Measurements from ENCODE around the gene INO80C.
"Not testable (repeated sequence)": the region's sequence is repeated elsewhere in the genome, so short reads cannot be mapped to it uniquely, and the experiment has no call there.

The INO80C gene

DNA sequence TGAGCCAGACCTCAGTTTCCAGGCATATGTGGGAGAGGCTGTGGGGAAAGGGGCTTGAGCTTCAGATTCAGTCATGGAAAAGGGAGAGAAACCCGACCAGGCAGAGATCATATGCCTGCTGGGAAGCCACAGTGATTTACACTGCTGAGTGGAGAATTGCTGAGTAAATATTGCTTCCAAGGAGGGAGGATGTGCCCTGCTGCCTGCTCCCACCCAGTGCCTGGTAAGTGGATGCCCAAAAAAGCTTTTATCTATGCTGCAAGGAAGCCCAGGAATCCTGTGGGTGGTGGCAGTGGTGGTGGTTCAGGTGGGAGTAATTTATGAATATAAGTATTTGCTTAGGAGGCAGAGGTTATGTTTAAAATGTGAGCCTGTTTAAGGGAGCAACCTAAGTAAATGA is 39.5 kb downstream of the INO80C start:
- no peak for DNase-seq

DNA sequence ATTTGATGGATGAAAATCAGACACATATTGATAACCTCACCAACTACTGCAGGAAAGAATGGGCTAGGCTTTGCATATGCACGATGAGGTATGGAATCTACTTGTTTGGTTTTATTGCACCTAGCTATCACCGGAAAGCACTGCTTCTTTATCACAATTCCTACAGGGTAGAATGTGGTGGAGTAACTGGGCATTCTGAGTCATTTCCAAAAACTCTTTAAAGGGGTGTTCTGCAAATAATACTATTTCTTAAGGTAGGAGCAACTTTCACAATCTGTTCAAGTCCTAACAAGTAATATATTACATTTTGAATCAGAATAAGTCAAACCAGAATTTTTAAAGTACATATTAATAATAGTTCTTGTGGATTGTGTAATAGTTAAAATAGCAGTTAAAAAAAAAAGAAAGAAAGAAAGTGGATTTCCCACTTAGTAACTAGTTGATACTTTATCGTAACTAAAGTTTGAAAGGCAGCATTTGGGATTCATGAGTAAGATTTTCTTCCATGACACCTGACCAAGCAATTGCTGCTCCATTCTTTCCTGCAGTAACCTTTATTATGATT is 40.5 kb downstream of the INO80C start:
- no peak for DNase-seq

DNA sequence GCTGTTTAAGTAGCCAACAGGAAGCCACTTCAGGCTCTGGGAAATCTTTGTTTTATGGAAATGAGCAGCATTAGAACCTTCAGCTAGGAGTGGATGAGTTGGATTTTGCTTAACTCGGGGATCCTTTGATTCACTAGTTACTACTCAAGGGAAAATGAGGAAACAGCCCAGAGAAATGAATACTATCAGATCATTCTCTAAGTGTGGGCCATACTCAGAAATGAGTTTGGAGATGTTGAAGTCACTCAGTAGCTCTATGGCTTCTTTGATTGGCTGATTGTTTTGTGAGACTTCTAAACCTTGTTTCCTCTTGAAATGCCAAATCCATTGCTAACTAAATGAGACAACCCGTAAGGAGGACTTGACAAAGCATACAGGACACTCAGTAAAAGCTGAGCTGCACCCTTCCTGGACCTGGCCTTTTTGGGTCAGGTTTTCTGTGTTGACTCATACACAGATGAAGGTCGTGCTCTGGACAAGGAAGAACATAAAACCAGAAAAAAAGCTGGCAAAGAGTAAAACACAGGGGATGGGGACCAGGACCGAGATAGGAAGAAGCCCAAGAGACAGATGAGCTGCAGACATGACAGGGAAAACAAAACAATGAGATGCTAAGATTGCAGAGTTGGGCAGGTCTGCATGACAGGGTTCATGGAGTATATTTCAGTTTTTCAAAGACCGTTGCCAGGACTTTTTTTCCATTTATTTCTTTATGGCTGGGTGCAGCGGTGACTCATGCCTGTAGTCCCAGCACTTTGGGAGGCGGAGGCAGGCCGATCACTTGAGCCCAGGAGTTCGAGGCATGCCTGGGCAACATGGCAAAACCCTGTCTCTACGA is 41.6 kb downstream of the INO80C start:
- no peak for DNase-seq

DNA sequence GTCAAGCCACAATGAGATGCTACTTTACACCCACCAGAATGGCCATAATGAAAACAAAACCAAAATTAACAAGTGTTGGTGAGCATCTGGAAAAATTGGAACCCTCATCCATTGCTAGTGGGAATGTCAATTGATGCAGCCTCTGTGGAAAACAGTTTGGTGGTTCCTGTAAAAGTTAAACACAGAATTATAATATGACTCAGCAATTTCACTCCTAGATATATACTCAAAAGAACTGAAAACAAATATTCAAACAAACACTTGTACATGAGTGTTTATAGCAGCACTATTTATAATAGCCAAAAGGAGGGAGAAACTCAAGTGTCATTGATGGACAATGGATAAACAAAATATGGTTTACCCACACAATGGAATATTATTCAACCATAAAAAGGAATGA is 43.0 kb downstream of the INO80C start:
- DNase-seq, result no peak

DNA sequence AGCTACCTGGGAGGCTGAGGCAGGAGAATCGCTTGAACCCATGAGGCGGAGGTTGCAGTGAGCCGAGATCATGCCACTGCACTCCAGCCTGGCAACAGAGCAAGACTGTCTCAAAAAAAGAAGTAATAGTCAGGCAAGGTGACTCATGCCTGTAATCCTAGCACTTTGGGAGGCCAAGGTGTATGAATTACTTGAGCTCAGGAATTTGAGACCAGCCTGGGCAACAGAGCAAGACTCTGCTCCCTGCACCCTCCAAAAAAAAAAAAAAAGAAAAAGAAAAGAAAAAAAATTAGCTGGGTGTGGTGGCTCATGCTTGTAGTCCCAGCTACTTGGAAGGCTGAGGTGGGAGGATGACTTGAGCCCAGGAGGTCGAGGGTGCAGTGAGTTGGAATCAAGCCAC is 44.7 kb downstream of the INO80C start:
- DNase-seq, result not testable (repeated sequence)

DNA sequence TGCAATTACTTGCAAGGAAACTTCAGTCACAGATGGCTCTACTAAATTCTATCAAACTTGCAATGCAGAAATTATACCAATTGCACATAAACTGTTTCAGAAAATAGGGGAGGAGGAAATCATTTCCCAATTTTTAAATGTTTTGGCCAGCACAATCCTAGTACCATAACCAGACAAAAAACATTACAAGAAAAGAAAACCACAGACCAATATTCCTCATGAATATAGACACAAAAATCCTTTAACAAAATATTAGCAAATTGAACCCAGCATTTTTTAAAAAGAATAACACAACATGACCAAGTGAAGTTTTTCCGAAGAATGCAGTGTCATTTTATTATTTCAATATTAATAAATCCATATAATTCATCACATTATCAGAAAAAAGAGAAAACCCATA is 45.8 kb downstream of the INO80C start:
- no peak for DNase-seq

DNA sequence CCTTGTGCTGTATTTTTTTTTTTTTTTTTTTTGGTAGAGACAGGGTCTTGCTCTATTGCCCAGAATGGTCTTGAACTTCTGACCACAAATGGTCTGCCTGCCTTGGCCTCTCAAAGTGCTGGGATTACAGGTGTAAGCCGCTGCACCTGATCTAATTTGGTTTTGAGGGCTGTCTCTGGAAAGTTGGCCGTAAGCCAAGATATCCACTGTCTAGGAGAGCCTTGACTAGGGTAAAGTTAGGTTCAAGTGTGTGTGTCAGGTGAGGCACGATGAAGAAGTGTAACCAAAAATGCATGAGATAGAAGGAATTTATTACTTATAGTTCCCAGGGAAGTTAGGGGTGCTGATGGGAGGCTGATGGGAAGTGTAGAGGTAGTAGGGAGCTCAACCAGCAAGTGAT is 46.7 kb downstream of the INO80C start:
- no peak for DNase-seq

DNA sequence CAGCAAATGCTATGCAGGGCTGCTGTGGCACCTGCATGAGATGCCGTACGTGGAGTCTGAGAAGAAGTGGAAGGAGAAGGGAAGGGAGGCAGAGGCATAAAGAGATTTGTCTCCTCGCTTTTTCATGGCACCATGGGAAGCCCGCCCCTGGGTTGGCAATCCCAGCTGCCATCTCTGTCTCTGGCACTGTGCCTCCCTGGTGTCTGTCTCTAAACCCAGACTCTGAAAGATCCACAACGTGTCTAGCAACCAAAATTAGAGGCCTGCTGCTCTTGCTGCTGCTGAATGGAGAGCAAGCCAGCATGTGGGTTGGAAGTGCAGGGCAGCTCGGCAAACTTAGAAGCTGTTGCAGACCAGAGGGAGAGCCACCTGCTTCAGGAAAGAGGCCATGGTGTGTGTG is 53.1 kb downstream of the INO80C start:
- no peak for DNase-seq

DNA sequence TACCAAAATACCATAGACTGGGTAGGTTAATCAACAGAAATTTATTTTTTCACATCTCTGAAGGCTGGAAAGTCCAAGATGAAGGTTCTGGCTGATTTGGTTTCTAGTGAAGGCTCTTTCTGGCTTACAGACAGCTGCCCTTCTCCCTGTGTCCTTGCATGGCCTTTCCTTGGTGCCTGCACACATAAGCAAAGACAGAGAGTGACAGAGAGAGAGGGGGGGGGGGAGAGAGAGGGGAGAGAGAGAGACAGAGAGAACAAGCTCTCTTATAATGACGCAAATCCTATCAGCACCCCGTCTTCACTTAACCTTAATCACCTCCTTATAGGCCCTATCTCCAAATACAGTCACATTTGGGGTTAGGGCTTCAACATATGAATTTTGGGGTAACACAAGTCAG is 53.9 kb downstream of the INO80C start:
- DNase-seq, result no peak

DNA sequence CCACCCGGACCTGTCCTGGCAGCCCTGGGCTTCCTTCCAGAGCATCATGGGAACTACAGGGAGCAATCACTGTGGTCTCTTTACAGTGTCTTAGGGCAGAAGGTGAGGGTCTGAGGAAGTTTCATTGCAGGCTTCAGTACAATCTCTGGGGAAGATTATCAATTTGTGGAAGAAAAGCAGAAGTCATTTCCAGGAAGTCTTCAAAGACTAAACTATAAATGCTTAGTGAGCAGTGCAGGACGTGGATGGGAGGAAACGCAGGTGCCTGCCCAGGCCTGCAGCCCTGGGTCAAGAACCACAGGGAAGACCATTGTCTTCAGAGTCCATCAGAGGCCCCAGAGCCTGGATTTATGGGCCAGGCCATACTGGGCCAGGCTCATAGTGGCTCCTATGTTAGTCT is 54.3 kb downstream of the INO80C start:
- DNase-seq, result no peak

DNA sequence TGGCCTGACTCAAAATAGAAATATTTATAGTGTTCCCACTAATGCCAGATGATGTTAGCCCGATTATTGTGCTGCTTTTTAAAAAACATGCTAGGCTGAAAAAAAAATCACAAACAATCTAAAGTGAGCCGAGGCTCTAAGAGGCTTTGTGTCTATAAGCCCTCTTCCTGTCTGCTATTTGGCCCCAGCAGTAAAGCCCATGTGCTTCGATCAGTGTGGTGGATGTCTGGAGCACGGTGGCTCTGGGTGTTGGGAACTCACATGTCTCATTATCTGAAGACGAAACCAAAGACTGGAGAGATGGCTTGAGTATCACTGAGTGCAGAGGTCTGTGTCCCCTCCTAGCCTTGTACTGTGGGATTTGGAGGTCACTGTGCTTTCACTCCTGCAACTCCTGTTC is 55.1 kb downstream of the INO80C start:
- DNase-seq, result no peak

DNA sequence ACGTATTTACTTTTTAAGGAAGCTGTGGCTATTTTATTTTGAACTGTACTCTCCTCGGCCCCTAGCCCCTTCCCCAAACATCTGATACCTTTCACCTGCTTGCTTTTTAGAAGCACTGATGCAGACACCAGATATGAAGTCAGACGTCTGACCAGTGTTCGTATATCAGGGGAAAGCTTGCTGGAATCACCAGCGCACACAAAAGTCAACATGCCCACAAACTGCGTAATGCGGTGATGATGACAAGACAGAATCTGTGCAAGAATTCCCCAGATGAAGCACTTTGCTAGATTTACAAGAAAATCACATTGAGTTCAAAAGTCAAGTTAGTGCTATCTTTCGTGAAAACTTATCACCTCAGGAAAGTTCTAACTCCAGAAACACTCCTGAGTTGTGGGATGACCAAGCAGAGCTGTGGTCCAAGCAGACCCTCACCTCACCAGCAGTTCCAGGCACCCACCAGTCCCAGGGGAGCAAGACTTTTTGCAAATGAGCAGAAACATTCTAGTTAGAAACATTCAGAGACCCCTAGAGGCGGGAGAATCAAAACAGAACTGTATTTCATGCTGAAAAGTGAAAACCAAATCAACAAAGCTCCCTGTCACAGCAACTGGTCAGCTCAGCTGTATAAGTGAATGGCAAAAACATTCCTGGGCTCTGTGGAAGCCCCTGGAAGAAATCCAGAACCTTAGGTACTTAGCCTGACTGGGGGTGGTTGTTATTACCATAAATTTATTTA is 55.7 kb downstream of the INO80C start:
- no peak for DNase-seq

DNA sequence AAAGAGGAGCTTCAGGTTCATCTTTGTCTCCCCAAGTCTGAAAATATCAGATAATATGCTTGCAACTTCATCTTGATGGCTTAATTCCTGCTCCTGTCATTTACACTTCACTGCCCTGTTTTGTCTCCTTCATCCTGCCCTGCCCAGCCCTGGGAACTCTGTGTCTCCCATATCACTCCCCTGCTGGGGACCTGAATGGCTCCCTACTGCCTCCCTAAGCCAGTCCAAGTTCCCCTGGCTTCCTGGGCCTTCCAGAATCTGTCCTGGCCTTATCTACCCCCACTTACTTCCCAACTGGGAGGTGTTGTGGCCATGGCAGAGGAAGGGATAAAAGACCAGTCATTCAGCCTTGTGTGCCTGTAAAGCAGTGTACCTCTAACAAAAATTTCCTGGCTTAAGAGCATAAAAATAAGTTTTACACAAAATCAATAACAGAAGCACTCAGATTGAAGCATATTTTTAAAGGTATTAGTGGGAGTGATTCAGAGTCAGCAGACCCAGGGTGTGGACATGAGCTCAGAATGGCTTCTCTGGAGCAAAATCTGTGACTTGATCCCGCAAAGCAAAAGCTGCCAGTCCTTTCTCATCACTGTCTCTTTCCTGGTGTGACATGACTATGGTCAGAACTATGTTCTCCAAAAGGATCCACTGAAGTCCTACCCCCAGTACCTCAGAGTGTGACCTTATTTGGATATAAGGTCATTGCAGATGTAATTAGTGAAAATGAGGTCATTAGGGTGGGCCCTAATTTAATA is 59.1 kb downstream of the INO80C start:
- DNase-seq, result no peak

DNA sequence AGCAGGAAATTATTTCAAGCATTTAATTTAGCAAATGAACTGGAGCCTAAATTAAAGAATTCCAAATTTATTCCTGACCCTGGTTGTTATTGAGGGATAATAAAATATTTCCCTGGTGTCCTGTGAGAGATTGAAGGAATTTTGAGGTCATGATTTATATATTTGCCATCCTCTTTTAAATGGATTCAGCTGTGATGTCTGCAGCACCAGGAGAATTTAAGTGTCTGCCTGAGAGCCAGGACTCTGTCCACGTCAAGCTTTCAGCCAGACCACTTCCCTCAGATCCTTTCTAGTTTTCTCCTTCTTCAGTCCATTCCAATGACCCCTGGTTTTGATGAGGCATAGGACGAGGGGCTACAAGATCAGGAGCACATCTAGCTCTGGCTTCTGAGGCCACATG is 59.9 kb downstream of the INO80C start:
- no peak for DNase-seq

DNA sequence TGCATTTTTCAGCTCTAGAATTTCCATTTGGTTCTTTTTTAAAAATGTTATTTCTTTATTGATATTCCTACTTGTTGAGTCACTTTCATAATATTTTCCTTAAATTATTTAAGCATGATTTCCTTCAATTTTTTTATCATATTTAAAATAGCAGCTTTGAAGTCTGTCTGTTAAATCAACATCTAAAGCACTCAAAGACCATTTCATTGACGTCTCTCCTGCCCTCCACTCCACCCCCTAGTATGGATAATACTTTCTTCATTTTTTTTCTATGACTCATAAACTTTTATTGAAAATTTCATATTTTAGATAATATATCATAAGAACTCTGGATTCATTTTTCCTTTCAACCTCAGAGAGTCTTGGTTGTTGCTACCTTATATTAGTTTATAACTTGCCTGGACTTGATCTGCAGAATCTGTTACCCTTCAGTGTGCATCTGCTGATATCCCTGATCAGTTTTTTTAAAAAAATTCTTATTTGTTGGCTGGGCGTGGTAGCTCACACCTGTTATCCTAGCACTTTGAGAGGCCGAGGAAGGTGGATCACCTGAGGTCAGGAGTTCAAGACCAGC is 61.6 kb downstream of the INO80C start:
- no peak for DNase-seq

DNA sequence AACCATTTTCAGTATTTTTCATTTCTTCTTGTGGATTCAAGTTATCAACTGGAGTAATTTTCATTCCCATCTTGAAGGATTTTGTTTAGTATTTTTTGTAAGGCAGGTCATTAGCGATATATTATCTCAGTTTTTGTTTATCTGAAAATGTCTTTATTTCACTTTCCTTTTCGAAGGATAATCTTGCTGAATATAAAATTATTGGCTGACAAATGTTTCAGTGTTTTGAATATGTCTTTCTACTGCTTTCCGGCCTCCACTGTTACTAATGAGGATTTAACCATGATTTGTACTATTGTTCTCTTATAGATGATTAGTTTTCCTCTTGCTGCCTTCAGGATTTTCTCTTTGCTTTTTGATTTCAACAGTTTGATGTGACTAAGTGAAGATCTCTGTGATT is 62.4 kb downstream of the INO80C start:
- no peak for DNase-seq

DNA sequence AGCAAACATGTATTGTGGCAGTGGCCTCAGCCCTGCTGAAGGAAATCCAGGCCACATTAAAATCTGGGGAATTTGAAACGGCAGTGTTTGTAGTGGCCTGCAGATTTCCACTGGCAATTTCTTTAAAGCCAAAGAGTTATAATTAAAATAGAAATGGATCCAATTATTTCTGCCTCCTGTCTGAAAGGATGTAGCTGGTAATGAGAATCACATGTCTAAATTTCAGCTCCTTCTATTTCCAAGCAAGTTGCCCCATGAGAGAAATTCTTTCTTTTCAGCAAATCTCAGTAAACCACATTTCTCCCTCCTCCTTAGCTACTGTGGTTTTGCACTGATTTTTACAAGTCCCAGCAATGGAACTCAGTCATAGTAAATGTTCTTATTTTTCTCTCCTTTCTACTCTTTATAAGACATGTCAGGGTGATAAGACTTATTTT is 65.2 kb downstream of the INO80C start:
- no peak for DNase-seq

DNA sequence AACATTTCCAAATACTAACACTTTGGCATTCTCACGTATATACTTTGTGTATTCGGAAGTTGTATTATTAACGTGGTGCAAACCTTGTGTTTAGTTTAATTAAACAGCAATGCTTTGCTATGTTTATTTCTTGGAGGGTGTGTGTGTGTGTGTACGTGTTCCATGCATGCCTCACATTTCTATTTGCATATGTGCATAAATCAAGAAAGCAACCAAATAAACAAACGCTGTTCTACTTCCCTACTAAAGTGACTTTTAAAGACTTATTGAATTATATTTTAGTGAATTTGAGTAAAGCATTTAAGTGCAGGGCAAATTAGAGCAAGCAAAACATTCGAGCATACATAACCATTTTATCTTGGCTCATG is 66.4 kb downstream of the INO80C start:
- DNase-seq, result no peak

DNA sequence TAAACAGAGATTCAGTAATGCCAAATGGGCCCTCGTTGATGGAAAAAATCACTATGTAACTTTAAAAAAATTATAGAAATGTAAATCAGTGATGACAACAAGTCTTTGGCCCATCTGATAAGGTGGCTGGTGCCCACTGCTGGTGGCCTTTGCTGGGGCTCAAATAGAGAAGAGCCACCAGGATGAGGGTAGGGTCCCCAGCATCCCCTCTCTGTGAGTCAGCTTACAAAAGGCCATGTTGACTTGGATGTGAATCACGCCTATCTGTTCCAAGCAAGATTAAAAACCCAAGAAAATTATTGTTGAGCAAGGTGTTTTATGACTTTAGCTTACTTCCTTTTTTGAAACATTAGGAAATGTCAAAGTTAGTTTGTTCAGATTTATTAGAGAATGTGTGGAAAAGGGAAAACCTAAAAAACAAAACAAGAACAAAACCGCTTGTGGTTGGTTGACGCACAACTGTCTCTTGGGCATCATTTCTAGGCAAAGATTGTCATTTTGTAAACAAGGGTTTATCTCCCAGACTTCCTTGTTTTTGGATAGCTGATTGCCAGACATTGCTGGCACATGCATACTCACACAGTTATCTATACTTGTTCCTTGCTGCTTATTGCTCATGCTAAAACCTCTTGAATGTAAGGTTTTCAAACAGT is 66.9 kb downstream of the INO80C start:
- DNase-seq, result no peak

DNA sequence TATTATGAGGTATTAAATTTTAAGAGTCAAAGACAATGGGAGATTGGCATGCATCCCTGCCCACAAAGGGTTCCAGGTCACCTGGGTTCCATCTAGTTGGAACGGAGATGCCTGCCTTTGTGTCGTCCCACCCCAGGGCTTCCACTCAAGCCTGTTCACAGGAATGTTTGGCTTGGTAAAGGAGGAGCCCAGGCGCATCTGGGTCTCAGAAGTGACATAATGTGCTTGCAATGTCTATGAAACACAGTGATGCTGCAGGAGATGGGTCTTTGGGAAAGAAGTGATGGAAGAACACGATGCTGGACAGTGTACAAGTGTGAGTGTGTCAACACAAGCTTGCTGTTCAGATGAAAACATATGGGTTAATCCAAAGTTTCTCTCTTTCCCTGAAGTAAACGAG is 71.0 kb downstream of the INO80C start:
- no peak for DNase-seq

DNA sequence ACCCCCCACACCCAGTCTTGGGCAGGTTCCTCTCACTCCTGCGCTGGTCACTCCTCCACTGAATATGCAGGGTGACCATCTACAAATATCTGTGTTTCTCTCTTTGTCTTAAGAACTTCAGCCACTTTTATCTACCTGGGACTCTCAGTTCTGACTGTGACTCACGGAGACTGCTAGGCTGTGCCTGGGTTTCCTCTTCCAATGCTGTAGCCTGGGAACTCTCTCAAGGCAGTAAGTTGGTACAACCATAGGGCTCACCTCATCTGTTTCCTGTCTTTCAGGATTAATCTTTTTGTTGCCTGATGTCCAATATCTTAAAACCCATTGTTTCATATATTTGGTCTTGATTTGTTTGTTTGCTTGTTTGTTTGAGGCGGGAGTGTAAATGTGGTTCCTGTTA is 73.4 kb downstream of the INO80C start:
- DNase-seq, result no peak

DNA sequence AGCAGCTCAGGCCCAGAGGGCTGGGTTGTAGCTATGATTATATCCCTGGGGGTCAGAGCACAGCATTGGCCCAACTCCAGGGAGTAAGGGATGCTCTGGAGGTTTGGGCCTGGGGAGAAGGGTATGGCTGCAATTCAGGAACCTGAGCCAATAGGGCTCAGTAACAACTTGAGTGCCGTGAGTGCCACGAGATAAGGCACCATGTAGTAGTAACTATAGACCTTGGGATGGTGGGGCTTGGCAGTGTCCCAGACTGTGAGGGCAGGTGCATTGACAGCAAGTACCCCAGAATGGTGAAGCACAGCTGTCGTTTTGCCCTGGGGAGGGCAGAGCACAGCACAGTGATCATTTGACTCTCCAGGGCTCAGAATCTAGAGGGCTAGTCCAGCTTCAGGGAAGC is 75.5 kb downstream of the INO80C start:
- no peak for DNase-seq
